Stimulated activated naive CD8-positive, alpha-beta T cell treated with anti-CD3 and anti-CD28 coated beads, Interleukin-15, amount 100 ng/mL, for 72 hours (primary cell): Measurements from ENCODE around the gene GLTPD2.
"Not testable (repeated sequence)": the region's sequence is repeated elsewhere in the genome, so short reads cannot be mapped to it uniquely, and the experiment has no call there.

Experiments
- ATAC-seq: fragments of 150-1000 bp; cut with Tn5 transposase; 2 replicates; pipeline ENCODE4 v1.10.0; 2021; ENCODE audit warnings: mild to moderate bottlenecking, moderate library complexity
- DNase-seq, 2 donors: peaks; one replicate each; pipeline ENCODE4 v3.0.0; 2021 to 2022
- H3K27ac Mint-ChIP-seq, 2 donors: one replicate each; pipeline ENCODE4 v1.8.0; 2022; ENCODE audit warnings: mild to moderate bottlenecking in 2 of 2, mixed read lengths in 2 of 2, moderate library complexity in 2 of 2
- H3K27me3 Mint-ChIP-seq: one replicate; pipeline ENCODE4 v1.8.0; 2022; ENCODE audit warnings: mixed read lengths
- H3K4me1 Mint-ChIP-seq: one replicate; pipeline ENCODE4 v1.8.0; 2022; ENCODE audit warnings: mild to moderate bottlenecking, mixed read lengths
- H3K4me3 Mint-ChIP-seq, 2 donors: one replicate each; pipeline ENCODE4 v1.8.0; 2022; ENCODE audit warnings: mild to moderate bottlenecking in 2 of 2, mixed read lengths in 2 of 2, moderate library complexity in 1 of 2
- H3K9me3 Mint-ChIP-seq, 2 donors: one replicate each; pipeline ENCODE4 v1.8.0; 2022; ENCODE audit warnings: mixed read lengths in 2 of 2

Gene GLTPD2

DNA sequence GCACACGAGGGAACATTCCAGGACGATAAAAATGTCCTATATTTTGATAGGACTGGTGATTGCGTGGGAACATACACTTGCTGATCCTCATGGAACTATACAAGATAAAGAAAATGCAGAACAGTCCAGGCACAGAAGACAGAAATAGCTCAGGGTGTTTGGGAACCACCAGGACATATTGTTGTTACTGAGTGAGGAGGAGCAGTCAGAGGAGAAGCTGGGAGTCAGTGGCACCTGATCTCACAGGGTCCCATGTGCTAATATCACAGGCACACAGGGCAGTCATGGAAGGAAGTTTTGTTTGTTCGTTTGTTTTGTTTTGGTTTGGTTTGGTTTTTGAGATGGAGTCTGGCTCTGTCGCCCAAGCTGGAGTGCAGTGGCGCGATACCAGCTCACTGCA lies 23.9 kb downstream of the GLTPD2 start:
- Mint-ChIP-seq H3K27ac (no peak overlapping the region), H3K4me3 (no peak overlapping the region), H3K9me3 (no peaks in the 10 kb centered on the region), H3K27me3 (no peaks in the 10 kb centered on the region), H3K4me1 (peaks cover 8% of the 10 kb centered on the region)
- ATAC-seq (no peak), DNase-seq (no peak)

DNA sequence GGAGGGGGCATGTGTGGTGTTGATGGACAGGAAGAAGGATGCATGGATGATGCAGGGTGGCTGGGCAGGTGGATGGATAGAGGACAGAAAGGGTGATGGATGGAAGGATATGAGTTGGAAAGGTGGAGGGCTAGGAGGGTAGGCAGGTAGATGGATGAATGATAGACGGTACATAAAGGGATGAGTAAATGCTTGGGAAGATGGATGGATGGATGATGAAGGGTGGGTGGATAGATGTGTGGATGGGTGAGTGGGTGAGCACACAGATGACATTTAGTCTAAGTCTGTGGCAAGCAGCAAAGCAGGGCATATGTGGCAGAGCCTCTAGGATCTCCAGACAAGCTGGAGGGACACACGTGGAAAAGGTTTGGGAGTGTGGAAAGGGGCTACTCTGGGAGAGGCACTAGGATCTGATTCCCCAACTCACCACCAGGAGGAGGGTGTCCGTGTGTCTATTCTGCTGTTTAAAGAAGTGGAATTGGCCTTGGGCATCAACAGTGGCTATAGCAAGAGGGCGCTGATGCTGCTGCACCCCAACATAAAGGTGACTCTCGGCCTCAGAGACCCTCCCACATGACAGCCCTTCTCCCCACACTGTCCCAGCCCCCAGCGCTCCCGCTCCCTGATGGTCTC lies 26.4 kb downstream of the GLTPD2 start:
- Mint-ChIP-seq H3K27me3 (no peaks in the 10 kb centered on the region), H3K9me3 (no peaks in the 10 kb centered on the region), H3K27ac (no peak overlapping the region), H3K4me3 (no peak overlapping the region), H3K4me1 (no peaks in the 10 kb centered on the region)
- ATAC-seq, result no peak
- DNase-seq, result no peak

DNA sequence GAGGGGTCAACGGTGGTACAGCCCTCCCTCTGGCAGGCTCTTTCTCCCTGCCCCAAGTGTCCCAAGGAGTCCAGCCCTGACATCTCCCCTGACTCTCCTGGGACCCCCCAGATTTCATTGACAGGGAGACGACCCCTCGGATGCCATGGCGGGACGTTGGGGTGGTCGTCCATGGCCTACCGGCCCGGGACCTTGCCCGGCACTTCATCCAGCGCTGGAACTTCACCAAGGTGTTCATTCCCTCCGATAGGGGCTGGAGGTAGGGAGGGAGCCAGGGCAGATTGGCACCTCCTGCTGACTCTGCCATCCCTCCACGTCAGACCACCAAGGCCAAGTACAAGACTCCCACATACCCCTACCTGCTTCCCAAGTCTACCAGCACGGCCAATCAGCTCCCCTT lies 28.1 kb downstream of the GLTPD2 start:
- Mint-ChIP-seq H3K9me3 (no peaks in the 10 kb centered on the region), H3K4me3 (no peak overlapping the region), H3K27ac (peak overlapping the region in 1 of 2 donors; percentile 72), H3K27me3 (no peaks in the 10 kb centered on the region), H3K4me1 (no peaks in the 10 kb centered on the region)
- ATAC-seq, result no peak
- DNase-seq, result no peak

DNA sequence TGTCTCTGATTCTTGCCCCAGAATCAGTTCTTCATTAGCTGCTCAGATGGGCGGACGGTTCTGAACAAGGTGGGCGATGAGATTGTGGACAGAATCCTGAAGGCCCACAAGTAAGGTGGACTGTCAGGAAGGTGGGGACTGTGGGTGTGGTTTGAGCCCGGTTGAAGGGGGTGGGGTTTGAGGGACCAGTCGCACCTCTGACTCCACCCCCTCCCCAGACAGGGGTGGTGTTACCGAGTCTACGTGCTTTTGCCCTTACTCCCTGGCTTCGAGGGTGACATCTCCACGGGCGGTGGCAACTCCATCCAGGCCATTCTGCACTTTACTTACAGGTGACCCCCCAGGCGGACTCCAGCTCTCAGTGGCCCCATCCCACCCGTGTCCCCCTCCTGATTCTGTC lies 29.5 kb downstream of the GLTPD2 start:
- Mint-ChIP-seq H3K27me3 (no peaks in the 10 kb centered on the region), H3K4me1 (no peaks in the 10 kb centered on the region), H3K27ac (peak overlapping the region in 1 of 2 donors; percentile 82), H3K9me3 (no peaks in the 10 kb centered on the region), H3K4me3 (no peak overlapping the region)
- ATAC-seq, result no peak
- no peak for DNase-seq

DNA sequence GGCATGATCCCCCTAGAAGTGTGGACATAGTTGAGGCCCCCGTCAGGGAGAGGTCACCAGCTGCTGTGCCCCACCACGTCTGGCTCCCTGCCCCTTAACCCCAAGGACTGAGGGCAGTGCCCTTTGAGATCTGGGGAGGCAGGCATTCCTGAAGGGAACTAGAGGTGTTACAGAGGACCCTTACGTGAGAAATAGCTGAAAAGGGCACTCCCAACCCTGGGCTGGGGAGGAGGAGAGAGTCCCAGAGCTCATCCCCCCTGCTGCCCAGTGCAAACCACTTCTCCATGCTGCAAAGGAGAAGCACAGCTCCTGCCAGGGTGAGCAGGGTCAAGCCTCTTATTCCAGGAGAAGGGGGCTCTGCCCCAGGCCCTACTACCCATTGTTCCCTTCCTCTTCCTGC lies 34.1 kb downstream of the GLTPD2 start:
- no peak for ATAC-seq
- no peaks in the 10 kb centered on the region for H3K9me3 Mint-ChIP-seq

DNA sequence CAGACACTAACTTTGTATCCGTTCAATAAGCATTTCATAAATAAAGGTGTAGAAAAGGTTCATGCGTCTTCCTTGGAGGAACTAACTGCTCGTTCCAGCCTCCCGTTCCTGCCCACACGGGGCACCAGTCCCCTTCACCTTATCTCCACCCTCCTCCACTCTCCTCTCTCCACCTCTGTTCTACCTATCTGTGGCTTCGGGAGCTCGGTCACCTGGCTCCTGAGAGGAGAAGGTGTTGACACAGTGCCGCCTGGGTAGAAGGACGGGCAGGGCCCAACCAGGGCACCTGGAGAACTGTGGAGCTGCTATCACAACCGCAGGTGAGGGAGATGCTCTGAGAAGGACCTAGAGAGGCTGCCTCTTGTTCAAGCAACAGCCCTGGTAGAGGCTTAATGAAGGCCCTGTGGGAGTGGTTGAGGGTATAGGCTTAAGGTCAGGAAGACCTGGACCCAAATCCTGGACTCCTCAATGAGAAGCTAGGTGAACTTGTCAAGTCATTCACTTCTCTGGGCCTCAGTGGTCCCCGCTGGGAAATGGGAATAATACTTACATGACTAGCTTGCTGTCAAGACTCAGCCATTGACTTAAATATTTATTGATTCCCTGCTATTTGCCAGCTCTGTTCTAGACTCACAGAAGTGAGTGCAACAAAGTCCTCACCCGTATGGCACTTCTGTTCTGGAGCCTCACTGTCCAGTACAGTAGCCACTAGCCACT lies 34.8 kb downstream of the GLTPD2 start:
- Mint-ChIP-seq H3K4me1 (no peaks in the 10 kb centered on the region), H3K9me3 (no peaks in the 10 kb centered on the region), H3K27me3 (no peaks in the 10 kb centered on the region), H3K27ac (no peak overlapping the region), H3K4me3 (no peak overlapping the region)
- DNase-seq (no peak), ATAC-seq (no peak)

More for the DNA sequence above, 34.1 kb downstream of the GLTPD2 start:
- H3K4me1 Mint-ChIP-seq, result no peaks in the 10 kb centered on the region
- no peak for DNase-seq
- H3K27me3 Mint-ChIP-seq, result no peaks in the 10 kb centered on the region
- no peak overlapping the region for H3K4me3 Mint-ChIP-seq
- no peak overlapping the region for H3K27ac Mint-ChIP-seq

DNA sequence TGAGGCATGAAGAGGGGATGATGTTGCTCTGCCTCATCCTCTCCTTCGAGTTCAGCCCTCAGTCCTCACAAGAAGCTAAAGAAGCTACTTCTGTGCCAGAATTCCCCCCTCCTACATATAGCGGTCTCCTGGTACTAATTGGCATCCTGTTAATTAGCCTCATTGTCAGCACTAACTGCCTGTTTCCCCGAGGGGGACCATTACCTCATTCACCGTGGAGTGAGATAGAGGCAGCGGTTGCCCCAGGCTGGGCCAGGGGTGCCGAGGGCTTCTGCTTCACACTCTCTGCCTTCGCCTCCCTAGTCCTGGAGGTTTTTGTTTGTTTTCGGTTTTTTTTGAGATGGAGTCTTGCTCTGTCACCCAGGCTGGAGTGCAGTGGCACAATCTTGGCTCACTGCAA lies 38.6 kb downstream of the GLTPD2 start:
- no peaks in the 10 kb centered on the region for H3K9me3 Mint-ChIP-seq
- H3K4me1 Mint-ChIP-seq, result no peaks in the 10 kb centered on the region

DNA sequence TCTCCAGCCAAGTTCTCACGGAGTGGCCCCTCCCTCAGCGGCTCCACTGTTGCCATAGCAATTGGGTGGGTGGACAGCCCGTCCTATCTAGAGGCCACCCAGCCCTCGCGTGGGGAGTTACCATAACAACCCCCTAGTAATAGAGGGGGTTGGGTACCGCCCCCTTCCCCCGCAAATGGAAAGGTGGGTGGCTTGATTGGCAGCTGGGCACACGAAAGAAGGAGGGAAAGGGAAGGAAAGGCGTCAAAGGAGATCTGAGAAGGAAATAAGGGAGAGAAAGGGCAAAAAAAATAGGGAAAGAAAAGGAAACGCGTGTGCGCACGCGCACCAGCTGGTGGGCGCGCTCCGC lies 44.0 kb downstream of the GLTPD2 start:
- H3K9me3 Mint-ChIP-seq, H3K27me3 Mint-ChIP-seq, DNase-seq: not testable (repeated sequence)
- Mint-ChIP-seq H3K4me1 (peaks cover 33% of the 10 kb centered on the region), H3K27ac (peak overlapping the region; percentile 91 to 97), H3K4me3 (peak overlapping the region; percentile 91 to 96)
- peak; percentile 42 for ATAC-seq

More for the DNA sequence above, 38.6 kb downstream of the GLTPD2 start:
- no peak overlapping the region for H3K4me3 Mint-ChIP-seq
- ATAC-seq, result no peak
- H3K27me3 Mint-ChIP-seq, result no peaks in the 10 kb centered on the region
- no peak for DNase-seq
- no peak overlapping the region for H3K27ac Mint-ChIP-seq

DNA sequence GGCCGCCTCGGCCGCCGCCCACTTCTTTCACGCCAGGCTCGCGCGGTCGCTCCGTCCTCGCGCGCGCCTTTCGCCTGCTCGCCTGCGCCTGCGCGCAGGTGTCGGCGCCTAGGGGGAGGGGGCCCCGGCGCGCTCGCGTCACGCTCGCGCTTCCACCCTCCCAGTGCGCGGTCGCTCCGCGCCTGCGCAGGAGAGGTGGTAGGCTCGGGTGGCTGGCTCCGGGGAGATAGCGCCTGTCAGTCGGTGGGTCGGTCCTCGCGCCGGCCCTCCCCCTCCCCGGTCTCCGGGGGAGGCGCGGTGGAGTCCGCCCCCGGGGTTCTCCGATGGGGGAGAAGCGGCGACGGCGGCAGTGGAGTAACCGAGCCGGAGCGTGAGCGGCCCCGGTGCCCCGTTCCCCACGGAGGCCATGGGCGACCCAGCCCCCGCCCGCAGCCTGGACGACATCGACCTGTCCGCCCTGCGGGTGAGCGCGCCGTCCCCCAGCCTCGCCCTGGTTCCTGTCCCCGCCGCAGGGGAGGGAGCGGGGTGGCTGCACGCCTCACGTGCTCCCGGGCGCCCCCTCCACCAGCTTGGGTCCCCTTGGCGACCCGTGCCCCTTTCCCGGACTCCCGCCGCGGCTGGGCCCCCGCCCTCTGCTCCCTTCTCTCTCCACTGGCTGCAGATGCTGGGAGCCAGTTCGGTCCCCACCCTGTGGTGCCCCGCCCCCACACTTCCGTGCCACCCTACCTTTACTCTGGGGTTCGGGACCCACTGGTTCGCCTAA lies 44.6 kb downstream of the GLTPD2 start, which contains the start of gene MINK1:
MINK1 (plus strand) TSS at position 163 of the 763 bp plus-strand sequence; CDS start at position 407, 244 bp downstream.
- Mint-ChIP-seq H3K4me1 (peaks cover 36% of the 10 kb centered on the region), H3K4me3 (peak within 1 kb of the TSS; percentile 91 to 96), H3K9me3 (no peaks in the 10 kb centered on the region), H3K27ac (peak within 1 kb of the TSS; percentile 91 to 97), H3K27me3 (no peaks in the 10 kb centered on the region)
- ATAC-seq (peak; percentile 92), DNase-seq (peak; percentile 89 to 91)

DNA sequence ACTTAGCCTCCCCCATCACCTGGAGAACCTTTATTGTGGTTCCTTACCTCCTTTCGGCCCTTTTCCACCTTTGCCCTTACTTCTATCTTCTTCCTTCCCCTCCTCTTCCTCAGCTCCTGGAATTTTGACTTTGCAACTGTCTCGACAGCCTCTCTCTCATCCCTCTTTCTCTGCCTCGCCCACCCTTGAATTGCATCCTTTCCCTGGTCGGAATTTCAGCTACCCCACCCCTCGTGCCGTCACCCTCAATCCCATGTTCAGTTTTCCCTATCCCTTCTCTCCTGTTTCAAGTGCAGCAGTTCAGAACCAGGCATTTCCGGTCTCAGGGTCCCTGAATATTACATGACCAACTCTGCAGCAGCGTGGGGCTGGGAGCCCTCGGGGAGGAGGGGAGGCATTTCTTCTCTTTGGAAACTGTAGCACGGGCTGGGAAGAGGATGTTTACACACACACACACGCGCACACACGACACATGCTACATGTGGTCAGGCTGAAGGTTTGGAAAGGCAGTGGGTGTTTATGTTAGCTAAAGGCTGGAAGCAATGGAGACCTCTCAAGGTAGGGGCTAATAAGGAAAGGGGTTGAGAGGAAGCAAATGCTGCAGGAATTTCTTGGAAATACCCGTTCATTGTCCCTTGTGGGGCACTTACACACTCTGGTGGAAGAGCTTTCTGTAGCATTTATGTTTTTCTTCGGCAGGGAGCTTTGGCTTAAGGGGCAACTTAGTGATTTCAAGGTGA lies 45.3 kb downstream of the GLTPD2 start:
- DNase-seq, result no peak
- H3K9me3 Mint-ChIP-seq, result no peaks in the 10 kb centered on the region
- peak overlapping the region; percentile 91 to 92 for H3K4me3 Mint-ChIP-seq
- no peak for ATAC-seq
- H3K4me1 Mint-ChIP-seq, result peaks cover 39% of the 10 kb centered on the region
- peak overlapping the region in 1 of 2 donors; percentile 10 for H3K27ac Mint-ChIP-seq
- H3K27me3 Mint-ChIP-seq, result no peaks in the 10 kb centered on the region

DNA sequence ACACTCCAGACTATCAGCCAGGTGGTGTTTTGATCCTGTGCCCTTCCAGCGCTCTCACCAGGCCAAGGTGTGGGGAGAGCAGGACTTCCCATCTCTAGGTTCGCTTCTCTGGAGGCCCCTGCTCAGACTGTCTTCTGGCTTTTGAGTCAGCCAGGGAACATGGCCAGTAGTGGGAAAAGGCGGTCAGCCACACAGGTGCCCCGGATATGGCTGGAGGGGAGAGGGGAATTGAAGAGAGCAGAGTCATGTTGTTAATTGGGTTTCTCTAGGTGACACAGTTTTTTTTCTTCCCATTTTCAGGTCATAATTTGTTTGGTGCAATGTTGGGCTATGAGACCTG lies 45.9 kb downstream of the GLTPD2 start:
- H3K9me3 Mint-ChIP-seq, result no peaks in the 10 kb centered on the region
- DNase-seq (no peak), ATAC-seq (no peak)
- H3K4me1 Mint-ChIP-seq, result peaks cover 44% of the 10 kb centered on the region
- no peaks in the 10 kb centered on the region for H3K27me3 Mint-ChIP-seq
- no peak overlapping the region for H3K27ac Mint-ChIP-seq
- H3K4me3 Mint-ChIP-seq, result peak overlapping the region; percentile 91 to 92

DNA sequence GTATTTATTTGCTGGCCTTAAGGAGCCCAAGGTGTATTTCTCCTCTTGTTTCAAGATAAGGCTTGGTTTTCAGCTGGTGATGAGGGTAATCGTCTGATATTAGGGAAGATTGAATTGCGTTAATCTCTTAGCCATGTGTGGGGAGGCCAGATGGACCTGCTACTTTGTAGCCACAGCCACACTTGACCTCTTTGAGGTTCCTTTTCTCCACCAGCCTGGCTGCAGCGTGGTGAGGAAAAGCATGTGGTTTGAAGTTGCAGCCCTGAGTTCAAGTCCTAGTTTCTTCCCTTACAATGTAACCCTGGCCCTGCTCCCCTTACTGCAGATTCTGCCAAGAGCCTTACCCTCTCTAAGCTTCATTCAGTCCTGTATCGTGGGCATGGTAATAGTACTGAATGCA lies 47.5 kb downstream of the GLTPD2 start:
- ATAC-seq (no peak), DNase-seq (no peak)
- Mint-ChIP-seq H3K9me3 (no peaks in the 10 kb centered on the region), H3K27me3 (no peaks in the 10 kb centered on the region), H3K27ac (no peak overlapping the region), H3K4me3 (no peak overlapping the region), H3K4me1 (peaks cover 60% of the 10 kb centered on the region)

DNA sequence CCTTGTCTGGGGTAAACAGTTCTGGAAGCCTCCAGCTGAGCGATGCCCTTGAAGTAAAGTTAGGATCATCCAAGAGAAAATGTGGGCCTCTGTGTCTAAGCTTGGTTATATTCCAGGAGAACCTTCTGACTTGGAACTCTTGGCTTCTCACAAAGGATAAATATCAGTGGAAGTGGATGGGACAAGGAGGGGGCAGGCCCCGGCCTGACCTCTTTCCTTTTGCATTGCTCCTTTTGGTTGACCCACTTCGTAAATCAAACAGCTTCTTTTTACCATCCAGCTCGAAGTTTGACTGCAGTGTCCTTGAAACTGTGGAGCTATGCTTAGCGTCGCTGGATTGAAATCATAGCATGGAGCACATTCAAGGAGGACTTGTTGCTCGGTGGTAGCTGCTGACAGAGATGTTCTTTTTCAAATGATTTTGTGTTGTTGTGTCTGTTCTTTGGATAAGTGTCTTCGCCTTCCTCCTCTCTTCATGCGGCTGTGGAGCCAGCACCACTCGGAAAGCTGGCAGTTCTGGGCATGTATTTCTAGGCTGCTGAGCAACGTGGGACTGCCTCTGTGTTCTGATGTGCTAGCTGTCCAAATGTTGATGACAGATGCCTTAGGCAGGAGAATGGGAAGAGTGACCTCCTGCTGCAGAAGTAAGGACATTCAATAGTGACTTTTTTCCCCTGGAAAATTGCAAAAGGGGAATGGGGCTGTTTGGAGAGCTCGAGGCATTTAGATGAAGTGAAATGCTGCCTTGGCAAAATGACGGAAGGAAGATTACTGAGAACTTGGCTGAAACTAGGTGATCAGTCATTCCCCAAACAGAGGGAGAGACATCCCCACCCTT lies 48.9 kb downstream of the GLTPD2 start:
- Mint-ChIP-seq H3K9me3 (no peaks in the 10 kb centered on the region), H3K4me3 (no peak overlapping the region), H3K27ac (no peak overlapping the region), H3K4me1 (peaks cover 74% of the 10 kb centered on the region), H3K27me3 (no peaks in the 10 kb centered on the region)
- DNase-seq (no peak), ATAC-seq (no peak)

DNA sequence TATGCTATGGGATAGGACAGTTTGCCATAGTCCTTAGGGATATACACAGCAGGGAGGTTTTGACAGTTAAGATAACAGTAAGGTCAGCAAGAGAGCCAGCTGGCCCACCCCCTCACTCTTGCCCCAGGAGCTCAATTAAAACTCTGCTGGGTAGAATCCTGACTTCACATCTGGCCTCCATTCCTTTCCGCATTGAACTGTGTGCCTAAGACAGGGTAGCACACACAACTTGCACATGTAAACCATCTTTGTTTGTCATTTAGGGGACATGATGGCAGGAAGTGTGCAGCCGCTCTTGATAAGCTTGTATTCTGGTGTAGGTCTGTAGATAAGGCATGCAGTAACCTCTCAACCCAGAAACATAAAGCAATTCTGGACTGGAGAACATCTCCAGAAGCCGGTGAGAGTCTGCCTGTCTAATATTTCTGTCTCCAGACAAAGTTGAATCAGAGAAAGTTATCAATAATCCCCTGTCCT lies 49.6 kb downstream of the GLTPD2 start:
- Mint-ChIP-seq H3K9me3 (no peaks in the 10 kb centered on the region), H3K4me3 (no peak overlapping the region), H3K27me3 (no peaks in the 10 kb centered on the region), H3K27ac (no peak overlapping the region), H3K4me1 (peaks cover 78% of the 10 kb centered on the region)
- DNase-seq (no peak), ATAC-seq (no peak)

DNA sequence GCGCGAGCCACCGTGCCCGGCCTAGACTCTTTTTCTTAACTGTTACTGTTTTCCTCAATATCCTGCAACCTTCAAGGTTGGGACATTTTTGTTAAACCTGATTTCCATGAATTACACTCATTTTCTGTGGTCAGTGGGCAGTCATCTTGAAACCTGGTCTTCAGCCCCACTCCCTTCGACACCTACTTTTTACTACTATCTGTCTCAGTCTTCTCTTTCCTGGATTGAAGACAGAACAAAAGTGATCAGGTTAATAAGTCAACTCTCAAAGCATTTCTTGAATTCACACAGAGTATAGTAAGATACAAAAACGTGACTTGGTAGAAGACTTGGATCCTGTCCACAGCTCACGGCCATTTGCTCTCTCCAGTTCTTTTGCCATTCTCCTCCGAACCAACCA lies 50.5 kb downstream of the GLTPD2 start:
- Mint-ChIP-seq H3K9me3 (no peaks in the 10 kb centered on the region), H3K27ac (no peak overlapping the region), H3K4me1 (peaks cover 73% of the 10 kb centered on the region), H3K27me3 (no peaks in the 10 kb centered on the region), H3K4me3 (no peak overlapping the region)
- DNase-seq (no peak), ATAC-seq (no peak)
